H1 (cell line): Measurements from ENCODE around the gene EPB41L4A. TPM values are rescaled to one million over a fixed set of nuclear protein-coding genes. Genes with fewer than 3 reads are reported as not detected.

ENCODE experiments used
- NRF1 ChIP-seq: IDR thresholded peaks from 2 replicates; pipeline ENCODE4 v1.6.1; 2011; ENCODE audit warnings: mild to moderate bottlenecking, low read depth, low read length, improper control_type of control experiment
- polyA plus RNA-seq, 7 experiments: library from polyadenylated mRNA; depleted of rRNA in 3 of 7; stranded (reverse) in 5 of 7; unstranded in 2 of 7; fragments of >200 nt in 5 of 7; fragments of 200-250 nt in 2 of 7; gene quantifications; 1 replicate in 5 of 7; 2 replicates in 1 of 7; 4 replicates in 1 of 7; pipeline versions ENCODE4 v1.2.1 to v1.2.3, GENCODE V29; 2011 to 2013; ENCODE audit warnings: missing spikeins in 2 of 7, mixed read lengths in 2 of 7
- total RNA-seq: library from RNA; stranded (reverse); fragmentation: NEBNext Ultra II Directional; extraction: Animal tissue kit (Norgen Biotek cat#: 25700); gene quantifications from 2 replicates; pipeline ENCODE4 v1.2.1, GENCODE V29; 2021

EPB41L4A gene
- total and polyA plus RNA-seq, 2 of the 8 experiments (the other 6 are each of a cell fraction or from before 2014, with no cell fraction given): 1.6 to 4.6 TPM

GRCh38 chr5:112126982-112127381 is 292.1 kb downstream of the EPB41L4A start (continued):
- no peak for TF ChIP-seq NRF1
- TF ChIP-seq, all 59 proteins: peak for 0
